MG63 (cell line): ENCODE results near the gene FSTL4. TPM values are rescaled to one million over a fixed set of nuclear protein-coding genes. Genes with fewer than 3 reads are reported as not detected.
A peak's percentile ranks its signal among the peaks of the same experiment; 100 is the strongest.

ENCODE experiments used
- DNase-seq: peaks from one replicate; pipeline ENCODE4 v3.0.0-alpha.2; 2020
- H3K27me3 ChIP-seq: fragments of 250-450 bp; sonication (Bioruptor Pico); 2 replicates; pipeline ENCODE4 v1.5.1; 2020; ENCODE audit warnings: mild to moderate bottlenecking, moderate library complexity
- H3K36me3 ChIP-seq: fragments of 250-450 bp; sonication (Bioruptor Pico); 2 replicates; pipeline ENCODE4 v1.5.1; 2020; ENCODE audit warnings: mild to moderate bottlenecking, moderate library complexity
- H3K4me3 ChIP-seq: fragments of 250-450 bp; sonication (Bioruptor Pico); 2 replicates; pipeline ENCODE4 v1.5.1; 2020; ENCODE audit warnings: mild to moderate bottlenecking, moderate library complexity
- H3K9me3 ChIP-seq: fragments of 250-450 bp; sonication (Bioruptor Pico); 2 replicates; pipeline ENCODE4 v1.5.1; 2020; ENCODE audit warnings: mild to moderate bottlenecking, moderate library complexity
- total RNA-seq: library from RNA; depleted of rRNA; stranded (reverse); fragments of >200 nt; shearing (Covaris generic); gene quantifications from 2 replicates; pipeline ENCODE4 v1.2.3, GENCODE V29; 2014; ENCODE audit warnings: low replicate concordance

The FSTL4 gene
- total RNA-seq, 1 experiment from 2014 or later = not detected

- no peaks in the 10 kb centered on the region for H3K36me3 ChIP-seq
- no peaks in the 10 kb centered on the region for H3K27me3 ChIP-seq
- no peaks in the 10 kb centered on the region for H3K9me3 ChIP-seq
- no peak overlapping the region for H3K4me3 ChIP-seq
- no peak for DNase-seq
Observed at GRCh38 chr5:133260715-133261114, 351.6 kb downstream of the FSTL4 start.

- Histone ChIP-seq H3K4me3 (no peak overlapping the region), H3K27me3 (no peaks in the 10 kb centered on the region), H3K36me3 (no peaks in the 10 kb centered on the region), H3K9me3 (no peaks in the 10 kb centered on the region)
- no peak for DNase-seq
Observed at GRCh38 chr5:133259199-133259997, 352.9 kb downstream of the FSTL4 start.

- H3K9me3 ChIP-seq = no peaks in the 10 kb centered on the region
Observed at GRCh38 chr5:133257977-133258376, 354.4 kb downstream of the FSTL4 start.

GRCh38 chr5:133256276-133256675, 356.1 kb downstream of the FSTL4 start:
- no peak for DNase-seq

More at GRCh38 chr5:133257977-133258376, 354.4 kb downstream of the FSTL4 start:
- Histone ChIP-seq H3K4me3 (no peak overlapping the region), H3K36me3 (no peaks in the 10 kb centered on the region), H3K27me3 (no peaks in the 10 kb centered on the region)
- DNase-seq = no peak

GRCh38 chr5:133254803-133255202, 357.5 kb downstream of the FSTL4 start:
- no peak for DNase-seq
- H3K27me3 ChIP-seq = no peaks in the 10 kb centered on the region
- H3K4me3 ChIP-seq = no peak overlapping the region
- H3K36me3 ChIP-seq = no peaks in the 10 kb centered on the region
- H3K9me3 ChIP-seq = no peaks in the 10 kb centered on the region

More at GRCh38 chr5:133256276-133256675, 356.1 kb downstream of the FSTL4 start:
- no peaks in the 10 kb centered on the region for H3K27me3 ChIP-seq
- no peak overlapping the region for H3K4me3 ChIP-seq
- no peaks in the 10 kb centered on the region for H3K9me3 ChIP-seq
- H3K36me3 ChIP-seq = no peaks in the 10 kb centered on the region

GRCh38 chr5:133253671-133254070, 358.7 kb downstream of the FSTL4 start:
- H3K27me3 ChIP-seq = no peaks in the 10 kb centered on the region
- no peaks in the 10 kb centered on the region for H3K36me3 ChIP-seq

GRCh38 chr5:133253070-133253469, 359.3 kb downstream of the FSTL4 start:
- DNase-seq = no peak
- no peak overlapping the region for H3K4me3 ChIP-seq
- no peaks in the 10 kb centered on the region for H3K36me3 ChIP-seq

More at GRCh38 chr5:133253671-133254070, 358.7 kb downstream of the FSTL4 start:
- no peak for DNase-seq
- H3K9me3 ChIP-seq = no peaks in the 10 kb centered on the region
- no peak overlapping the region for H3K4me3 ChIP-seq

GRCh38 chr5:133252133-133252480, 360.2 kb downstream of the FSTL4 start:
- Histone ChIP-seq H3K9me3 (no peaks in the 10 kb centered on the region), H3K4me3 (no peak overlapping the region), H3K36me3 (no peaks in the 10 kb centered on the region), H3K27me3 (no peaks in the 10 kb centered on the region)
- no peak for DNase-seq

More at GRCh38 chr5:133253070-133253469, 359.3 kb downstream of the FSTL4 start:
- Histone ChIP-seq H3K27me3 (no peaks in the 10 kb centered on the region), H3K9me3 (no peaks in the 10 kb centered on the region)

GRCh38 chr5:133251296-133252132, 360.8 kb downstream of the FSTL4 start:
- Histone ChIP-seq H3K4me3 (no peak overlapping the region), H3K9me3 (no peaks in the 10 kb centered on the region), H3K36me3 (no peaks in the 10 kb centered on the region), H3K27me3 (no peaks in the 10 kb centered on the region)
- DNase-seq = no peak

- H3K36me3 ChIP-seq = no peaks in the 10 kb centered on the region
- no peaks in the 10 kb centered on the region for H3K9me3 ChIP-seq
- no peaks in the 10 kb centered on the region for H3K27me3 ChIP-seq
- no peak overlapping the region for H3K4me3 ChIP-seq
- no peak for DNase-seq
Observed at GRCh38 chr5:133250527-133250926, 361.8 kb downstream of the FSTL4 start.

- peak; percentile 80 for DNase-seq
- H3K9me3 ChIP-seq = no peaks in the 10 kb centered on the region
- H3K36me3 ChIP-seq = no peaks in the 10 kb centered on the region
- H3K4me3 ChIP-seq = no peak overlapping the region
- H3K27me3 ChIP-seq = no peaks in the 10 kb centered on the region
Observed at GRCh38 chr5:133249593-133249992, 362.7 kb downstream of the FSTL4 start.

GRCh38 chr5:133247881-133248624, 364.3 kb downstream of the FSTL4 start:
- DNase-seq = peak; percentile 83
- Histone ChIP-seq H3K27me3 (no peaks in the 10 kb centered on the region), H3K9me3 (no peaks in the 10 kb centered on the region), H3K36me3 (no peaks in the 10 kb centered on the region), H3K4me3 (no peak overlapping the region)

GRCh38 chr5:133247151-133247709, 365.1 kb downstream of the FSTL4 start:
- DNase-seq = no peak
- Histone ChIP-seq H3K36me3 (no peaks in the 10 kb centered on the region), H3K9me3 (no peaks in the 10 kb centered on the region)

GRCh38 chr5:133246376-133247150, 365.8 kb downstream of the FSTL4 start:
- H3K4me3 ChIP-seq = no peak overlapping the region
- no peak for DNase-seq
- H3K9me3 ChIP-seq = no peaks in the 10 kb centered on the region
- no peaks in the 10 kb centered on the region for H3K27me3 ChIP-seq
- H3K36me3 ChIP-seq = no peaks in the 10 kb centered on the region

More at GRCh38 chr5:133247151-133247709, 365.1 kb downstream of the FSTL4 start:
- Histone ChIP-seq H3K4me3 (no peak overlapping the region), H3K27me3 (no peaks in the 10 kb centered on the region)

- Histone ChIP-seq H3K4me3 (no peak overlapping the region), H3K27me3 (no peaks in the 10 kb centered on the region), H3K9me3 (no peaks in the 10 kb centered on the region), H3K36me3 (no peaks in the 10 kb centered on the region)
- DNase-seq = no peak
Observed at GRCh38 chr5:133246053-133246370, 366.3 kb downstream of the FSTL4 start.
